GM15510 (cell line): ENCODE results near the gene POC1B.

Experiments used
- POLR2A ChIP-seq: IDR thresholded peaks from 3 replicates; pipeline ENCODE4 v1.6.1; 2011; ENCODE audit warnings: borderline replicate concordance; ENCODE audit not compliant: insufficient read length; ENCODE audit errors: extremely low read depth

Gene POC1B

DNA sequence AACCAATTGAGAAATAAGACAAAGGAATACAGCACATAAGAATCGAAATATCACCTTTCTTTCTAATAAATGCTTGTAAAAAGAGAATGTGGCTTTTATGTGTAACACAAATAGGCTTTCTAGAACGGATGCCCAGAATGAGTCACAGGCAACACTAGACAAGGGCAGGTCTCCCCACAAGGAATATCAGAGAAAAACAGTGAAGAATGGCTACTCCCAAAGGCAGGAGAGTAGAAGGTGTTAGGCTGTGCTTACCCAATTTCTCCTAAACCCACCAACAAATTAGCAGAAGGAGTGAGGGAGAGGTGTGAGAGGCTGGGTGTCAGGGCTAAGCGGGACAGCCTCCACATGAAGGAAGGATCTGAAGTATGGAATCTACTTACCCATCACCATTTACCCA is 56.5 kb downstream of the POC1B start:
- no peak for TF ChIP-seq POLR2A

DNA sequence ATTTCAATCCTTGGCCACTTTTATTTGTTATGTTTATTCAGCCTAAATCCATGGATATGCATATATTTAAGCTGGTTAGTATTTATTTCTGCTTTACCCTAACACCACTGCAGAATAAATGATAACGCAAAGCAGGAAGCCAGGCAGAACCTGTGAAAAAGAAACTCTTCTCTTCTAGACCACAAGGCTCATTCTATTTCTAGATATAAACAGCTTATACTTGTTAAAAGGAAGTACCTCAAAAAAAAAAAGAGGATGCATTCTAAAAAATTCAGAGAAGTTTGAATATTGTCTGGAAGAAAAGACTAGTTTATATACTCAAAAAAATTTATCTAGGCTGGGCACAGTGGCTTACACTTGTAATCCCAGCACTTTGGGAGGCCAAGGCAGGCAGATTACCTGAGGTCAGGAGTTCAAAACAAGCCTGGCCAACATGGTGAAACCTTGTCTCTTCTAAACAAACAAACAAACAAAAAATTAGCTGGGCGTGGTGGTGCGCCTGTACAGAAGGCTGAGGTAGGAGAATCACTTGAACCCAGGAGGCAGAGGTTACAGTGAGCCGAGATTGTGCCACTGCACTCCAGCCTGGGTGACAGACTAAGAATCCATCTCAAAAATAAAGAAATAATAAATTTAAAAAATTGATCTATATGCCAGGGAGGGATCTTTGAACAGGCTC is 57.1 kb downstream of the POC1B start:
- no peak for TF ChIP-seq POLR2A

- no peak for TF ChIP-seq POLR2A
These were observed 57.8 kb downstream of the POC1B start for GRCh38 chr12:89468017-89468416.

DNA sequence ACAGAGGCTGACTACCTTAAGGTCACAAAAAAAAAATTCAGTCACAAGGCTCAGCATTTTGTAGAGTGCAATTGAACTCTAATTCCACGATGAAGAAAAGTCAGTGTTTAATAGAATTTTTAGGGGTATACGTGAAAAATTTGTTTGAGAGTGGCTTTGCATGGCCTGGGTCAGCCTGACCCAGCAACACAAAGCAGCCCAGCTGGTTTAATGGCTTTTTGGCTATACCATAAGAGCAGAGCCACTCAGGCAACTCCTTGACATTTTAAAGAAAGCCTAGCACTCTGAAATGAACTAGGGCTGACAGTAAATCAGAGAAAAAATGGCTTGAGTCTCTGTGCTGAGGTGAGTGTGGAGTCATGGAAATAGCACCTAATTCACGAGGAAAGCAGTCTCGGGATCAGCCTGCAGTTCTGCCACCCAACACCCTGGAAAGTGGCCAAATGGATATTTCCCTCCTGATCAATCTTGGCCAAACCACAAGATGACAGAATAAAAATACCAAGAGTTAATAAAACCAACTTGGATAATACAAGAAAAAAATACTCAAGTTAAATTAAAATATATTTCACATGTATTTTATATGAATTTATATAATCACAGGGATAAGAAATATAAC is 60.8 kb downstream of the POC1B start:
- TF ChIP-seq POLR2A = no peak

GRCh38 chr12:89461649-89462612 is 63.9 kb downstream of the POC1B start:
- no peak for TF ChIP-seq POLR2A

- TF ChIP-seq POLR2A = no peak
These were observed 64.7 kb downstream of the POC1B start for GRCh38 chr12:89461190-89461589.

GRCh38 chr12:89456565-89456964 is 69.3 kb downstream of the POC1B start:
- TF ChIP-seq POLR2A = no peak

DNA sequence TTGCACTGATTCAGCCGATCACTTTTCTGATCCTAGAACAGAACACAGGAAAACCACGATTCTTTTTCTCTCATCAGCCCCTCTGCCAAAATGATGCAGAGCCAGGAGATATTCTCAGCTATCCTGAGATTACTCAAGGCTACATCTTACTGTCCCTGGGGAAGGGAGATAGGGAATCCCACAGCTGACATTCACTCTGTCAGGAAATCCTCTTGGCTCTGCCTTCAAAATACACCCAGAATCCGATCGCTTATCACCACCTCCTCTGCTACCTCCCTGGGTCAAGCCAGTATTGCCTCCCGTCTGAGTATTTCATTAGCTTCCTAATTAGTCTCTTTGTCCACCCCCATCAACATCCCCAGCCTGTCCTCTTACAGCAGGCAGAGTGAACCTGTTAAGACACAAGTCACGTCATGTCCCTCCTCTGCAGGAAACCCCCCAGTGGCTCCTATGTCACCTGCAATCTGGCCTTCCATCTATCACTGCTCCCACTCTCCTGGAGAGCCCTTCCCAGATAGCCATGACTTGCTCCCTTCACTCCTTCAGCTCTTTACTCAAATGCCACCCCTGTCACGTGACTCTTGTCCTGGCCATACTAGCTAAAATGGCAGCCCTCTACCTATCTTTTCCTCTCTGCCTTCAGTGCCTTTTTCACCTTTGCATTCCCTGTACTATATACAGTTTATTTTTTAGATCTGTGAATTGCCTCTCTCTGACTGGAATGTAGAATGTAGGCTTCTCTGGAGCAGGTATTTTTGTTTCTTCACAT is 71.6 kb downstream of the POC1B start:
- no peak for TF ChIP-seq POLR2A

DNA sequence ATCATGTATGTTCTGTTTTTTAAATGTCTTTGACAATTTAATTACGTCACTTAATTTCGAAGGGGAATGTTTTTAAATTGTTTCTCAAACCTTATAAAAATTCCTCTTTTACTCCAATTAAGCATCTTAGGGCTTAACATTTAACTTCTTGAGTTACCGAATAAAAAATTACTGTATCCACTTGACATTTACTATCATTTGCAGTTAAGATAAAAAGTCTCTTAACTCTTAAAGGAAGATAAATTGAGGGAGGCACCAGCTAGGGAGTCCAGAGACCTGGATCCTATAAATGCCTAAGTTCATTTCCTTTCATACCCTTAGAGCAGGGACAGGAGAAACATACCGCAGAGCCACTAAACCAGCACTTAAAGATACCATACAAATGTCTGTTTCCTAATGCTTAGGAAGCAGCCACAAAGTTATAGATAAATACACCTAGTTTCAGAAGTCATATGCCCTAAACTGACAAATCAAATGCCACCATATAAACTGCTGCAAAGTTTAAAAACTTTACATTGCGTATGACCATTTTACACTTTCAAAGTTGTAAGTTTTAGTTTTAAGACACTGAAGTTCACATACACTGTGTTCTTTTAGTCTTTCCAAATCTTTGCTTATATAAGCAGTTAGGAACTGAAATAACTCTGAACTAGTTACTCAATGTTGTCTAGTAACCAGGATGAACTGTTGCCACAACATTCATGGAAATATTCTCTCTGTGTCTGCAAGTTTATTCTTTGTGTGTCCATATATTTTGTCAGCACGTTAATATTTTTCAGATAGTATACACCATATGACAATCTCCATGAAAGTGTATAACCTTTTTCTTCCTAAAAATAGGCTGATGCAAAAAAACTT is 72.5 kb downstream of the POC1B start:
- no peak for TF ChIP-seq POLR2A

DNA sequence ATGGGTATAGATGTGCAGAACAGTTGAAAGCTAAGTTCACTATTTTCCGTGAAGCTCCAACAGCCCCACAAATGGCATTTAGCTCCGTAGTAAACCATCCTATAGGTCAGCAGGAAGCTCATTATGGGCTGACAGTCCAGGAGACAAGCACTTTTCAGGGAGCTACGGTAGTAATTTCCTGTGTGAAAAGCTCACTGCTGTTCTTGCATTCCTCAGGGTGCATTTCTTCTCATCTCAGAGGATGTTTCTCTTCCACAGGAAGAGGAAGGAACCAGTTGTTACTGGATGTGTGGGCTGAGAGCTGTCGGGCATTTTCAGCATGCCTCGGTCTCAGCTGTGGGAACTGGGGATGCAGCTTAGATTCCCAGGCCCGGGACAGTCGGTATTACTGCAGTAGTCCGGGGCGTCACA is 74.0 kb downstream of the POC1B start:
- TF ChIP-seq POLR2A = no peak

GRCh38 chr12:89450907-89451306 is 74.9 kb downstream of the POC1B start:
- TF ChIP-seq POLR2A = no peak

DNA sequence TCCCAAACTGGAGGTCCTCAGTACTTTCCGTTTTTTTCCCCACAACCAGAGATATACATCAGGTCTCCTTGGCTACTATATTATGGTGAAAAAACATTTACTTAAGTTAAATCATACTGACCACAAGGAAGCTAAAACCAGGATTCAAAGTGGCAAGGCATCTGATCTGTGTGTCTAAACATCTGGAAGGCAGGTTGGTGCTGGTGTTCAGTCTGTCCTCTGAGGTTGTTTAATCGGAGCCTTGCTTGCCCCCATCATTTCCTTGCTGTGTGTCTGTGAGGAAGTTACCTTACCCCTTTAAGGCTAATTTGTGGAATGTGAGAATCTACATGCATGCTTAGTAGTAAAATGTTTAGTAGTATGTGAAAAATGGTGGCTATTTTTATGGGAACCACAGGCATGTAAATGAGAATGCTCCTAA is 76.9 kb downstream of the POC1B start:
- TF ChIP-seq POLR2A = no peak

GRCh38 chr12:89448526-89448925 is 77.3 kb downstream of the POC1B start:
- TF ChIP-seq POLR2A = no peak

DNA sequence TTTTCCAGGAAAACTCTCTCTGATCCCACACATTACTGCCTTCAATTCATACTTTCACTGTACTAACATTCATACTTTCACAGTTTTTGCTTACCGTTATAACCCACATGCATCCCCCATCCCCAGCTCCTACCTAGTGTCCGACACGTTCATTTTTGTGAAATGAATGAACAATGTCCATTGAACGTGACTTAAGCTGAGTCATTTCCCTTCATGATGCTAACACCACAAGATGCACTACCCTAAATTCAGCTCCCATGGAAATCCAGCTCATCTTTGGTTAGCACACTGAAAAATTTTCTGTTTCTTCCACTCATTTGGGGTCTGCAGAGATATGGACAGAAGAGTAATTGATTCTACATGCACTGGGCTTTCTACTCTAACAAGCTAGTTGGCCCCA is 85.9 kb downstream of the POC1B start:
- TF ChIP-seq POLR2A = no peak
